Keratinocyte (primary cell): ENCODE measurements around the gene FAM53A.

ENCODE experiments used
- CTCF ChIP-seq, 3 experiments: IDR thresholded peaks in 1 of 3; conservative IDR thresholded peaks in 1 of 3; optimal IDR thresholded peaks in 1 of 3; 2 replicates in 2 of 3; 3 replicates in 1 of 3; pipeline versions ENCODE3 to v1.5.1; 2011; ENCODE audit warnings: low read length in 3 of 3, mild to moderate bottlenecking in 3 of 3, moderate library complexity in 2 of 3, control low read depth in 1 of 3, inconsistent platforms in 1 of 3; ENCODE audit not compliant: insufficient read depth in 2 of 3; ENCODE audit errors: extremely low read depth in 1 of 3
- EZH2 ChIP-seq: IDR thresholded peaks from one replicate; pipeline ENCODE4 v1.6.1; 2012; ENCODE audit warnings: inconsistent platforms, mild to moderate bottlenecking, low read length, moderate library complexity

- TF ChIP-seq EZH2 (no peak), CTCF (optimal IDR thresholded peaks at IDR 0.05 in 1 of 3, IDR thresholded peaks at IDR 0.05 in 1 of 3, conservative IDR thresholded peaks at IDR 0.05 in 1 of 3; ENCODE audit: extremely low read depth in 1 of 3, insufficient read depth in 2 of 3, low read length in 3 of 3) (no peak)
Measured at GRCh38 chr4:1669850-1670249, 14.3 kb downstream of the FAM53A start.
